Karpas-422 (cell line): Measurements from ENCODE around the gene TMEM140. TPM values are rescaled to one million over a fixed set of nuclear protein-coding genes. Genes with fewer than 3 reads are reported as not detected.
A peak's percentile ranks its signal among the peaks of the same experiment; 100 is the strongest.
"Not testable (repeated sequence)": the region's sequence is repeated elsewhere in the genome, so short reads cannot be mapped to it uniquely, and the experiment has no call there.

Source experiments
- DNase-seq: peaks from one replicate; pipeline ENCODE4 v3.0.0-alpha.2; 2015
- H2AFZ ChIP-seq: fragments of 200-600 bp; sonication (generic); 2 replicates; pipeline ENCODE4 v1.6.1; 2014; ENCODE audit warnings: antibody characterized with exemption, low read length, mixed read lengths
- H3K27ac ChIP-seq: fragments of 200-600 bp; sonication (generic); 2 replicates; pipeline ENCODE4 v1.5.1; 2014; ENCODE audit warnings: mild to moderate bottlenecking, low read length, moderate library complexity
- H3K27me3 ChIP-seq: fragments of 200-600 bp; sonication (generic); 2 replicates; pipeline ENCODE4 v1.6.1; 2014; ENCODE audit warnings: low read length, mixed read lengths
- H3K36me3 ChIP-seq: fragments of 200-600 bp; sonication (generic); 2 replicates; pipeline ENCODE4 v1.6.1; 2014; ENCODE audit warnings: low read length, mixed read lengths; ENCODE audit not compliant: insufficient read depth
- H3K4me1 ChIP-seq: fragments of 200-600 bp; sonication (generic); 2 replicates; pipeline ENCODE4 v1.6.1; 2014; ENCODE audit warnings: mild to moderate bottlenecking, low read length, mixed read lengths
- H3K4me2 ChIP-seq: fragments of 200-600 bp; sonication (generic); 2 replicates; pipeline ENCODE4 v1.6.1; 2014; ENCODE audit warnings: low read length, low read depth, mild to moderate bottlenecking; ENCODE audit not compliant: poor library complexity, severe bottlenecking
- H3K4me3 ChIP-seq: fragments of 200-600 bp; sonication (generic); 2 replicates; pipeline ENCODE4 v1.5.1; 2014; ENCODE audit warnings: mild to moderate bottlenecking, antibody characterized with exemption, low read length, mixed read lengths
- H3K79me2 ChIP-seq: fragments of 200-600 bp; sonication (generic); 2 replicates; pipeline ENCODE4 v1.6.1; 2014; ENCODE audit warnings: mild to moderate bottlenecking, low read length, mixed read lengths
- H3K9ac ChIP-seq: fragments of 200-600 bp; sonication (generic); 2 replicates; pipeline ENCODE4 v1.6.0; 2014; ENCODE audit warnings: low read length
- H3K9me2 ChIP-seq: fragments of 200-600 bp; sonication (generic), shearing (Covaris generic); replicated peaks from 2 replicates; pipeline ENCODE4 v1.6.0; 2014; ENCODE audit warnings: mild to moderate bottlenecking, low read length, moderate library complexity; ENCODE audit not compliant: insufficient read depth
- H3K9me3 ChIP-seq: fragments of 300-700, 200-600 bp; sonication (generic); 2 replicates; pipeline ENCODE4 v1.6.1; 2014; ENCODE audit warnings: low read length, mixed read lengths
- H4K20me1 ChIP-seq: fragments of 200-600 bp; sonication (generic); 2 replicates; pipeline ENCODE4 v1.6.1; 2014; ENCODE audit warnings: mild to moderate bottlenecking, antibody characterized with exemption, low read length, low read depth; ENCODE audit not compliant: insufficient read depth
- total RNA-seq: library from RNA; depleted of rRNA; stranded (reverse); fragments of >200 nt; shearing (Covaris generic); gene quantifications from 2 replicates; pipeline ENCODE4 v1.2.3, GENCODE V29; 2014; ENCODE audit warnings: low replicate concordance

TMEM140 gene
- total RNA-seq, 1 experiment from 2014 or later: 0.86 TPM

- Histone ChIP-seq H3K27ac (peak overlapping the region; percentile 92), H4K20me1 (peaks cover 11% of the 10 kb centered on the region; the same call in 1 of the 2 replicates), H3K4me3 (peak overlapping the region; percentile 51), H2AFZ (peak overlapping the region; percentile 74), H3K9ac (peak overlapping the region; percentile 96), H3K4me1 (peaks cover 30% of the 10 kb centered on the region), H3K79me2 (peaks cover 24% of the 10 kb centered on the region), H3K36me3 (peaks cover 20% of the 10 kb centered on the region), H3K4me2 (peak overlapping the region; percentile 99)
- H3K9me3 ChIP-seq, H3K27me3 ChIP-seq, H3K9me2 ChIP-seq: not testable (repeated sequence)
- peak; percentile 53 for DNase-seq
Measured at GRCh38 chr7:135171581-135172291, 23.9 kb downstream of the TMEM140 start.

- not testable (repeated sequence) for H3K9ac ChIP-seq, H4K20me1 ChIP-seq, H3K4me2 ChIP-seq, H3K27me3 ChIP-seq, H3K4me3 ChIP-seq, H3K36me3 ChIP-seq, DNase-seq, H2AFZ ChIP-seq, H3K27ac ChIP-seq, H3K9me3 ChIP-seq, H3K9me2 ChIP-seq
- Histone ChIP-seq H3K79me2 (peaks cover 15% of the 10 kb centered on the region), H3K4me1 (peaks cover 25% of the 10 kb centered on the region)
Measured at GRCh38 chr7:135173916-135174315, 26.0 kb downstream of the TMEM140 start.

GRCh38 chr7:135174941-135175340 is 27.1 kb downstream of the TMEM140 start:
- H4K20me1 ChIP-seq: no peaks in the 10 kb centered on the region
- no peaks in the 10 kb centered on the region for H3K36me3 ChIP-seq
- DNase-seq: no peak
- H3K27ac ChIP-seq: no peak overlapping the region
- H3K9me2 ChIP-seq: no peaks in the 10 kb centered on the region
- no peak overlapping the region for H3K4me3 ChIP-seq
- no peak overlapping the region for H3K4me2 ChIP-seq
- H3K4me1 ChIP-seq: peaks cover 16% of the 10 kb centered on the region
- H3K79me2 ChIP-seq: peaks cover 4% of the 10 kb centered on the region
- H3K9ac ChIP-seq: no peak overlapping the region
- no peaks in the 10 kb centered on the region for H3K27me3 ChIP-seq
- H2AFZ ChIP-seq: no peak overlapping the region
- H3K9me3 ChIP-seq: peaks cover under 1% of the 10 kb centered on the region; the same call in 1 of the 2 replicates

- no peak overlapping the region for H3K4me3 ChIP-seq
- peaks cover 4% of the 10 kb centered on the region; the same call in 1 of the 2 replicates for H3K9me3 ChIP-seq
- DNase-seq: no peak
- no peaks in the 10 kb centered on the region for H3K79me2 ChIP-seq
- H3K4me2 ChIP-seq: no peak overlapping the region
- 0 out of 2 replicates have a peak, but pooled peaks cover 3% of the 10 kb centered on the region for H3K36me3 ChIP-seq
- no peaks in the 10 kb centered on the region for H4K20me1 ChIP-seq
- no peak overlapping the region for H3K9ac ChIP-seq
- no peak overlapping the region for H2AFZ ChIP-seq
- peaks cover 14% of the 10 kb centered on the region for H3K4me1 ChIP-seq
- no peaks in the 10 kb centered on the region for H3K9me2 ChIP-seq
- no peak overlapping the region for H3K27ac ChIP-seq
- no peaks in the 10 kb centered on the region for H3K27me3 ChIP-seq
Measured at GRCh38 chr7:135175931-135176330, 28.1 kb downstream of the TMEM140 start.

GRCh38 chr7:135177028-135177696 is 29.3 kb downstream of the TMEM140 start:
- Histone ChIP-seq H4K20me1 (no peaks in the 10 kb centered on the region), H3K4me3 (no peak overlapping the region), H3K27ac (no peak overlapping the region), H3K9me3 (peaks cover 12% of the 10 kb centered on the region), H2AFZ (no peak overlapping the region), H3K9ac (no peak overlapping the region), H3K4me2 (no peak overlapping the region), H3K79me2 (no peaks in the 10 kb centered on the region), H3K9me2 (no peaks in the 10 kb centered on the region), H3K4me1 (0 out of 2 replicates have a peak, but pooled peaks cover 3% of the 10 kb centered on the region), H3K27me3 (no peaks in the 10 kb centered on the region), H3K36me3 (peaks cover 11% of the 10 kb centered on the region; the same call in 1 of the 2 replicates)
- no peak for DNase-seq

- Histone ChIP-seq H3K36me3 (peaks cover 23% of the 10 kb centered on the region), H3K79me2 (no peaks in the 10 kb centered on the region), H3K9me3 (peaks cover 15% of the 10 kb centered on the region), H3K27me3 (no peaks in the 10 kb centered on the region), H3K4me3 (no peak overlapping the region), H2AFZ (no peak overlapping the region), H3K9ac (no peak overlapping the region), H3K4me1 (no peaks in the 10 kb centered on the region), H3K27ac (no peak overlapping the region), H3K4me2 (no peak overlapping the region), H3K9me2 (no peaks in the 10 kb centered on the region), H4K20me1 (no peaks in the 10 kb centered on the region)
- no peak for DNase-seq
Measured at GRCh38 chr7:135178364-135178763, 30.5 kb downstream of the TMEM140 start.

GRCh38 chr7:135179321-135179925 is 31.6 kb downstream of the TMEM140 start:
- no peak overlapping the region for H3K9ac ChIP-seq
- H3K36me3 ChIP-seq: peaks cover 30% of the 10 kb centered on the region
- no peaks in the 10 kb centered on the region for H3K9me2 ChIP-seq
- H3K4me2 ChIP-seq: no peak overlapping the region
- DNase-seq: no peak
- H3K9me3 ChIP-seq: peaks cover 15% of the 10 kb centered on the region
- no peaks in the 10 kb centered on the region for H3K4me1 ChIP-seq
- no peaks in the 10 kb centered on the region for H3K79me2 ChIP-seq
- H3K4me3 ChIP-seq: no peak overlapping the region
- H3K27ac ChIP-seq: no peak overlapping the region
- no peak overlapping the region for H2AFZ ChIP-seq
- no peaks in the 10 kb centered on the region for H4K20me1 ChIP-seq
- H3K27me3 ChIP-seq: no peaks in the 10 kb centered on the region

GRCh38 chr7:135180122-135180521 is 32.2 kb downstream of the TMEM140 start:
- H3K9me2 ChIP-seq: no peaks in the 10 kb centered on the region
- peaks cover 15% of the 10 kb centered on the region for H3K9me3 ChIP-seq
- H4K20me1 ChIP-seq: no peaks in the 10 kb centered on the region
- H3K27ac ChIP-seq: no peak overlapping the region
- no peaks in the 10 kb centered on the region for H3K27me3 ChIP-seq
- no peaks in the 10 kb centered on the region for H3K4me1 ChIP-seq
- no peak overlapping the region for H2AFZ ChIP-seq
- H3K36me3 ChIP-seq: peaks cover 31% of the 10 kb centered on the region
- DNase-seq: no peak
- no peak overlapping the region for H3K9ac ChIP-seq
- no peak overlapping the region for H3K4me3 ChIP-seq
- H3K79me2 ChIP-seq: no peaks in the 10 kb centered on the region
- H3K4me2 ChIP-seq: no peak overlapping the region
